HEK293 (cell line): ENCODE measurements around the gene ALB.

Source experiments
- CTCF ChIA-PET: fragments of 350-600 bp; formaldehyde crosslinking; extraction: SDS; loops from one replicate; lab custom pipeline; 2021; ENCODE audit warnings: antibody characterized with exemption; lab: Yijun Ruan, JAX
- POLR2A ChIA-PET: fragments of 300-600 bp; formaldehyde crosslinking; extraction: SDS; loops from one replicate; lab custom pipeline; 2020; ENCODE audit warnings: antibody characterized with exemption, inconsistent platforms; lab: Yijun Ruan, JAX
- H3K27ac ChIP-seq: fragments of 200-500 bp; sonication (Bioruptor generic); 2 replicates; pipeline ENCODE4 v1.5.1; 2014; ENCODE audit warnings: low read depth, low read length, control low read depth, inconsistent platforms; ENCODE audit errors: extremely low read depth
- H3K36me3 ChIP-seq, 2 experiments: fragments of 200-500 bp in 1 of 2; sonication (Bioruptor generic) in 1 of 2; 1 replicate in 1 of 2; 2 replicates in 1 of 2; pipeline ENCODE4 v1.5.1; 2014 to 2017; ENCODE audit warnings: inconsistent platforms in 2 of 2, low read length in 2 of 2; ENCODE audit not compliant: control insufficient read depth in 2 of 2, insufficient read depth in 1 of 2
- H3K4me1 ChIP-seq: fragments of 200-500 bp; sonication (Bioruptor generic); 2 replicates; pipeline ENCODE4 v1.5.1; 2014; ENCODE audit warnings: mild to moderate bottlenecking, low read length, inconsistent platforms; ENCODE audit not compliant: control insufficient read depth, insufficient read depth
- H3K4me3 ChIP-seq: 2 replicates; pipeline ENCODE4 v1.5.1; 2011; ENCODE audit warnings: low read depth, mild to moderate bottlenecking, control low read depth, low read length, moderate library complexity
- H3K9me3 ChIP-seq: fragments of 200-500 bp; sonication (Bioruptor generic); 2 replicates; pipeline ENCODE4 v1.5.1; 2014; ENCODE audit warnings: low read depth, low read length, inconsistent platforms; ENCODE audit not compliant: control insufficient read depth, insufficient read depth
- ATF2 ChIP-seq: fragments of 450-650 bp; formaldehyde crosslinking; IDR thresholded peaks from 2 replicates; pipeline ENCODE4 v1.5.1; 2016; ENCODE audit warnings: missing biosample characterization, missing genetic modification characterization, low read depth
- GFI1B ChIP-seq: fragments of 450-650 bp; formaldehyde crosslinking; IDR thresholded peaks from 2 replicates; pipeline ENCODE4 v1.5.1; 2016; ENCODE audit warnings: missing biosample characterization, missing genetic modification characterization
- GLI2 ChIP-seq: fragments of 450-650 bp; formaldehyde crosslinking; IDR thresholded peaks from 2 replicates; pipeline ENCODE4; 2017; ENCODE audit warnings: missing biosample characterization, missing genetic modification characterization, low read depth, borderline replicate concordance
- INSM2 ChIP-seq: fragments of 450-650 bp; formaldehyde crosslinking; IDR thresholded peaks from 2 replicates; pipeline ENCODE4 v1.5.1; 2016; ENCODE audit warnings: missing biosample characterization, missing genetic modification characterization
- PRDM10 ChIP-seq: fragments of 450-650 bp; formaldehyde crosslinking; IDR thresholded peaks from 2 replicates; pipeline ENCODE4 v1.5.1; 2016; ENCODE audit warnings: missing biosample characterization, missing genetic modification characterization
- SALL2 ChIP-seq: fragments of 450-650 bp; formaldehyde crosslinking; IDR thresholded peaks from 2 replicates; pipeline ENCODE4 v1.5.0; 2017; ENCODE audit warnings: missing biosample characterization, mild to moderate bottlenecking, missing genetic modification characterization, borderline replicate concordance
- SP3 ChIP-seq: fragments of 450-650 bp; formaldehyde crosslinking; IDR thresholded peaks from 2 replicates; pipeline ENCODE4 v1.5.1; 2016; ENCODE audit warnings: missing biosample characterization, missing genetic modification characterization
- YY2 ChIP-seq: fragments of 450-650 bp; formaldehyde crosslinking; IDR thresholded peaks from 2 replicates; pipeline ENCODE4 v1.5.1; 2016; ENCODE audit warnings: missing biosample characterization, missing genetic modification characterization
- ZBTB20 ChIP-seq: fragments of 450-650 bp; formaldehyde crosslinking; IDR thresholded peaks from 2 replicates; pipeline ENCODE4 v1.5.1; 2016; ENCODE audit warnings: missing biosample characterization, missing genetic modification characterization
- ZFHX2 ChIP-seq: fragments of 450-650 bp; formaldehyde crosslinking; conservative IDR thresholded peaks from 2 replicates; pipeline ENCODE4 v1.5.1; 2016; ENCODE audit warnings: missing biosample characterization, missing genetic modification characterization
- ZFP69B ChIP-seq: fragments of 450-650 bp; formaldehyde crosslinking; IDR thresholded peaks from 2 replicates; pipeline ENCODE4 v1.5.1; 2016; ENCODE audit warnings: missing biosample characterization, missing genetic modification characterization
- ZNF211 ChIP-seq: fragments of 450-650 bp; formaldehyde crosslinking; IDR thresholded peaks from 2 replicates; pipeline ENCODE4 v1.5.1; 2016; ENCODE audit warnings: low read depth, missing biosample characterization, missing genetic modification characterization
- ZNF223 ChIP-seq: fragments of 450-650 bp; formaldehyde crosslinking; IDR thresholded peaks from 2 replicates; pipeline ENCODE4 v1.5.1; 2016; ENCODE audit warnings: missing biosample characterization, missing genetic modification characterization
- ZNF248 ChIP-seq: fragments of 450-650 bp; formaldehyde crosslinking; IDR thresholded peaks from 2 replicates; pipeline ENCODE4 v1.5.1; 2017; ENCODE audit warnings: missing biosample characterization, missing genetic modification characterization
- ZNF544 ChIP-seq: fragments of 450-650 bp; formaldehyde crosslinking; IDR thresholded peaks from 2 replicates; pipeline ENCODE4 v1.5.0; 2017; ENCODE audit warnings: missing biosample characterization, missing genetic modification characterization
- ZNF549 ChIP-seq: fragments of 450-650 bp; IDR thresholded peaks from 2 replicates; pipeline ENCODE4 v1.5.1; 2018; ENCODE audit warnings: missing biosample characterization, missing genetic modification characterization, mild to moderate bottlenecking, inconsistent platforms, moderate library complexity
- ZNF555 ChIP-seq: fragments of 450-650 bp; formaldehyde crosslinking; conservative IDR thresholded peaks from 2 replicates; pipeline ENCODE4 v1.5.1; 2017; ENCODE audit warnings: missing biosample characterization, mild to moderate bottlenecking, missing genetic modification characterization, inconsistent platforms
- ZNF610 ChIP-seq: fragments of 450-650 bp; formaldehyde crosslinking; IDR thresholded peaks from 2 replicates; pipeline ENCODE4 v1.5.1; 2016; ENCODE audit warnings: missing biosample characterization, missing genetic modification characterization, borderline replicate concordance
- ZNF621 ChIP-seq: fragments of 450-650 bp; formaldehyde crosslinking; IDR thresholded peaks from 2 replicates; pipeline ENCODE4 v1.5.1; 2017; ENCODE audit warnings: missing biosample characterization, missing genetic modification characterization
- ZNF626 ChIP-seq: fragments of 450-650 bp; sonication (Bioruptor Pico); formaldehyde crosslinking; IDR thresholded peaks from 2 replicates; pipeline ENCODE4 v1.5.1; 2018; ENCODE audit warnings: missing biosample characterization, missing genetic modification characterization, inconsistent platforms
- ZNF645 ChIP-seq: fragments of 450-650 bp; formaldehyde crosslinking; IDR thresholded peaks from 2 replicates; pipeline ENCODE4; 2016; ENCODE audit warnings: missing biosample characterization, missing genetic modification characterization
- ZNF776 ChIP-seq: fragments of 450-650 bp; formaldehyde crosslinking; IDR thresholded peaks from 2 replicates; pipeline ENCODE4 v1.5.0; 2017; ENCODE audit warnings: missing biosample characterization, missing genetic modification characterization, borderline replicate concordance
- ZNF792 ChIP-seq: fragments of 450-650 bp; formaldehyde crosslinking; IDR thresholded peaks from 2 replicates; pipeline ENCODE4 v1.5.1; 2016; ENCODE audit warnings: missing biosample characterization, missing genetic modification characterization
- ZNF830 ChIP-seq: fragments of 450-650 bp; IDR thresholded peaks from 2 replicates; pipeline ENCODE4 v1.5.0; 2018; ENCODE audit warnings: missing biosample characterization, missing genetic modification characterization, low read depth, mild to moderate bottlenecking, moderate library complexity

Gene ALB

GRCh38 chr4:73387552-73387951 is 16.5 kb upstream of the ALB start (continued):
- TF ChIP-seq ZNF223 (tag by site-specific recombination) (no peak), ZNF645 (tag by site-specific recombination) (no peak), ZNF248 (tag by site-specific recombination) (no peak), ZNF555 (tag by site-specific recombination) (no peak), GFI1B (tag by site-specific recombination) (no peak), ZNF626 (no peak), ATF2 (tag by site-specific recombination) (no peak), ZNF830 (no peak), ZNF544 (no peak), ZBTB20 (no peak), YY2 (tag by site-specific recombination) (no peak), INSM2 (tag by site-specific recombination) (no peak)

- Histone ChIP-seq H3K4me3 (no peak overlapping the region), H3K4me1 (no peaks in the 10 kb centered on the region), H3K36me3 (no peaks in the 10 kb centered on the region), H3K9me3 (no peaks in the 10 kb centered on the region), H3K27ac (no peak overlapping the region)
- CTCF ChIA-PET: interaction anchor here (0.7 kb wide), 2 partner anchors 57 to 619 kb away, joined by 3 to 4 read pairs; no protein-coding TSS in a partner anchor
- POLR2A ChIA-PET: no interaction called here
- no peak for TF ChIP-seq GLI2
- TF ChIP-seq ZNF610 (tag by site-specific recombination): no peak
- TF ChIP-seq ZNF645 (tag by site-specific recombination): no peak
- no peak for TF ChIP-seq ZNF776 (tag by site-specific recombination)
- TF ChIP-seq ZNF211 (tag by site-specific recombination): no peak
- TF ChIP-seq ZNF792 (tag by site-specific recombination): no peak
- no peak for TF ChIP-seq PRDM10 (tag by site-specific recombination)
- TF ChIP-seq ZFHX2: no peak
- no peak for TF ChIP-seq ZFP69B (tag by site-specific recombination)
- TF ChIP-seq ZNF549 (tag by site-specific recombination): no peak
- TF ChIP-seq SP3 (tag by site-specific recombination): no peak
- no peak for TF ChIP-seq SALL2 (tag by site-specific recombination)
- TF ChIP-seq ZNF621 (tag by site-specific recombination): no peak
Observed at GRCh38 chr4:73388887-73389286, 15.2 kb upstream of the ALB start.
